ENCODE measurements around the gene SORBS1. TPM values are rescaled to one million over a fixed set of nuclear protein-coding genes. Genes with fewer than 3 reads are reported as not detected.

The SORBS1 gene
- total and polyA plus RNA-seq, 2 of the 13 experiments (the other 11 are each of a cell fraction or from before 2014, with no cell fraction given), result 16.8 to 39.8 TPM

GRCh38 chr10:95561177-95561863, at the start of gene SORBS1 (continued):
- no peak for TF ChIP-seq RFX1 (IDR thresholded peaks at IDR 0.05)
- no peak; the same call in 1 of the 2 replicates for TF ChIP-seq ZNF460 (CRISPR knock-in tag; IDR thresholded peaks at IDR 0.05; ENCODE audit: borderline replicate concordance)
- TF ChIP-seq SKIL (CRISPR knock-in tag; IDR thresholded peaks at IDR 0.05; ENCODE audit: borderline replicate concordance), result no peak
- TF ChIP-seq GLI4 (CRISPR knock-in tag; IDR thresholded peaks at IDR 0.05; ENCODE audit: borderline replicate concordance), result no peak
- no peak for TF ChIP-seq KLF12 (CRISPR knock-in tag; IDR thresholded peaks at IDR 0.05; ENCODE audit: borderline replicate concordance)
- no peak for TF ChIP-seq RNF2 (conservative IDR thresholded peaks at IDR 0.05; ENCODE audit: low read depth)
- TF ChIP-seq ZNF598 (CRISPR knock-in tag; IDR thresholded peaks at IDR 0.05; ENCODE audit: borderline replicate concordance), result peak; percentile 49; the same call in 1 of the 2 replicates
- no peak for TF ChIP-seq FUBP1 (CRISPR knock-in tag; IDR thresholded peaks at IDR 0.05; ENCODE audit: borderline replicate concordance)
- TF ChIP-seq ZBTB10 (CRISPR knock-in tag; IDR thresholded peaks at IDR 0.05; ENCODE audit: borderline replicate concordance), result no peak
- TF ChIP-seq RFXANK (CRISPR knock-in tag; IDR thresholded peaks at IDR 0.05), result no peak
- TF ChIP-seq NRL (CRISPR knock-in tag; IDR thresholded peaks at IDR 0.05; ENCODE audit: borderline replicate concordance), result no peak
- TF ChIP-seq PAXIP1 (CRISPR knock-in tag; conservative IDR thresholded peaks at IDR 0.05), result peak; percentile 41
- peak; percentile 10; the same call in 1 of the 2 replicates for TF ChIP-seq CREB1 (IDR thresholded peaks at IDR 0.05)
- TF ChIP-seq CREB1 (CRISPR knock-in tag; IDR thresholded peaks at IDR 0.05), result no peak
- TF ChIP-seq BRD4 (CRISPR knock-in tag; IDR thresholded peaks at IDR 0.05), result no peak
- peak; percentile 99 for TF ChIP-seq ZNF629 (CRISPR knock-in tag; conservative IDR thresholded peaks at IDR 0.05)
- TF ChIP-seq RARA (CRISPR knock-in tag; IDR thresholded peaks at IDR 0.05), result peak; percentile 14; the same call in 1 of the 2 replicates
- no peak for TF ChIP-seq NR2F2 (IDR thresholded peaks at IDR 0.05; ENCODE audit: borderline replicate concordance, low read depth)
- TF ChIP-seq MED1 (CRISPR knock-in tag; IDR thresholded peaks at IDR 0.05), result peak; percentile 18; the same call in 1 of the 2 replicates
